GM12878 (cell line): ENCODE measurements around the gene ANKRD16. TPM values are rescaled to one million over a fixed set of nuclear protein-coding genes. Genes with fewer than 3 reads are reported as not detected.

Source experiments
- BRCA1 ChIP-seq: IDR thresholded peaks from 2 replicates; pipeline ENCODE4 v1.6.1; 2011; ENCODE audit warnings: low read depth, low read length, improper control_type of control experiment
- CBFB ChIP-seq: IDR thresholded peaks from 2 replicates; pipeline ENCODE4 v1.6.1; 2016; ENCODE audit warnings: antibody characterized with exemption, low read depth
- CBX5 ChIP-seq: sonication (generic); IDR thresholded peaks from 2 replicates; pipeline ENCODE4 v1.6.1; 2016; ENCODE audit warnings: low read depth, moderate library complexity, mild to moderate bottlenecking, inconsistent platforms
- CHD1 ChIP-seq: IDR thresholded peaks from 2 replicates; pipeline ENCODE4 v1.6.1; 2012; ENCODE audit warnings: low read depth, low read length, improper control_type of control experiment
- FOS ChIP-seq: IDR thresholded peaks from 3 replicates; pipeline ENCODE4 v1.6.1; 2011; ENCODE audit warnings: borderline replicate concordance; ENCODE audit not compliant: insufficient read length; ENCODE audit errors: extremely low read depth
- IKZF2 ChIP-seq, 2 experiments: fragments of 450-650 bp; IDR thresholded peaks; 2 replicates each; pipeline ENCODE4 v1.6.1; 2017; ENCODE audit warnings: mild to moderate bottlenecking in 2 of 2, moderate library complexity in 2 of 2
- NFIC ChIP-seq: IDR thresholded peaks from 2 replicates; pipeline ENCODE4 v1.6.1; 2012; ENCODE audit warnings: low read depth, mild to moderate bottlenecking, inconsistent platforms, low read length, moderate library complexity
- PAX8 ChIP-seq: fragments of 450-650 bp; IDR thresholded peaks from 2 replicates; pipeline ENCODE4 v1.6.1; 2017; ENCODE audit warnings: mild to moderate bottlenecking, moderate library complexity
- PKNOX1 ChIP-seq: fragments of 450-650 bp; IDR thresholded peaks from 2 replicates; pipeline ENCODE4 v1.6.1; 2016; ENCODE audit warnings: mild to moderate bottlenecking
- PML ChIP-seq: IDR thresholded peaks from 2 replicates; pipeline ENCODE4 v1.6.1; 2012; ENCODE audit warnings: low read length, inconsistent platforms
- POLR2A ChIP-seq: IDR thresholded peaks from 2 replicates; pipeline ENCODE4 v1.6.1; 2011; ENCODE audit warnings: low read depth, mild to moderate bottlenecking, low read length
- RAD51 ChIP-seq: fragments of 450-650 bp; IDR thresholded peaks from 2 replicates; pipeline ENCODE4 v1.6.1; 2016; ENCODE audit warnings: moderate library complexity, mild to moderate bottlenecking, inconsistent platforms
- RELA ChIP-seq: fragments of 450-650 bp; IDR thresholded peaks from 2 replicates; pipeline ENCODE4 v1.8.0; 2014; ENCODE audit warnings: borderline replicate concordance; ENCODE audit not compliant: partially characterized antibody
- SREBF1 ChIP-seq: IDR thresholded peaks from 2 replicates; pipeline ENCODE4 v1.6.1; 2012; ENCODE audit warnings: mild to moderate bottlenecking, low read length
- STAT1 ChIP-seq: fragments of 450-650 bp; conservative IDR thresholded peaks from 2 replicates; pipeline ENCODE4 v1.6.1; 2014; ENCODE audit warnings: antibody characterized with exemption, mild to moderate bottlenecking
- TAF1 ChIP-seq: IDR thresholded peaks from 2 replicates; pipeline ENCODE4 v1.6.1; 2011; ENCODE audit warnings: mild to moderate bottlenecking, low read depth, low read length, borderline replicate concordance
- YY1 ChIP-seq: IDR thresholded peaks from 2 replicates; pipeline ENCODE4 v1.6.1; 2011; ENCODE audit warnings: low read depth, mild to moderate bottlenecking, low read length
- ZBED1 ChIP-seq: IDR thresholded peaks from 2 replicates; pipeline ENCODE4 v1.6.1; 2016; ENCODE audit warnings: borderline replicate concordance
- ZNF384 ChIP-seq: IDR thresholded peaks from 2 replicates; pipeline ENCODE4 v1.6.1; 2012; ENCODE audit warnings: low read depth, mild to moderate bottlenecking, low read length, improper control_type of control experiment, borderline replicate concordance
- ZSCAN29 ChIP-seq: fragments of 450-650 bp; IDR thresholded peaks from 2 replicates; pipeline ENCODE4 v1.6.1; 2017; ENCODE audit warnings: mild to moderate bottlenecking, moderate library complexity
- ZZZ3 ChIP-seq: IDR thresholded peaks from 2 replicates; pipeline ENCODE4 v1.6.1; 2011; ENCODE audit warnings: low read depth; ENCODE audit not compliant: control insufficient read depth, insufficient read length
- polyA plus RNA-seq, 11 experiments: library from polyadenylated mRNA; depleted of rRNA in 4 of 11; unstranded in 6 of 11; stranded (reverse) in 5 of 11; fragments of >200 nt; fragmentation: Nextera tagmentation in 4 of 11; fragmentation: Illumina TruSeq in 1 of 11; extraction: Ambion mirVana in 4 of 11; extraction: Trizol in 1 of 11; gene quantifications; 1 replicate in 1 of 11; 2 replicates in 10 of 11; pipeline versions ENCODE4 v1.2.1 to v1.2.3, GENCODE V29; 2011 to 2016; ENCODE audit warnings: inconsistent platforms in 2 of 11, missing spikeins in 2 of 11, low read depth in 1 of 11
- total RNA-seq, 4 experiments: library from RNA; depleted of rRNA in 3 of 4; stranded (reverse); fragments of >200 nt in 3 of 4; fragmentation: Illumina TruSeq in 1 of 4; extraction: Trizol in 1 of 4; gene quantifications; 2 replicates each; pipeline versions ENCODE4 v1.2.1 to v1.2.3, GENCODE V29; 2013 to 2021
- TF ChIP-seq, protein P1 (sequence below): IDR thresholded peaks from 2 replicates; pipeline ENCODE4 v1.6.1; 2012; ENCODE audit warnings: low read depth, low read length, improper control_type of control experiment
- TF ChIP-seq, protein P2 (sequence below): fragments of 450-650 bp; IDR thresholded peaks from 2 replicates; pipeline ENCODE4 v1.6.1; 2017; ENCODE audit warnings: mild to moderate bottlenecking, low read depth, inconsistent platforms; ENCODE audit not compliant: poor library complexity, severe bottlenecking
- TF ChIP-seq, protein P3 (sequence below): fragments of 450-650 bp; IDR thresholded peaks from 2 replicates; pipeline ENCODE4 v1.6.1; 2017; ENCODE audit warnings: borderline replicate concordance
- TF ChIP-seq, protein P4 (sequence below): fragments of 150-350 bp; IDR thresholded peaks from 2 replicates; pipeline ENCODE4 v1.6.1; 2014; ENCODE audit warnings: mild to moderate bottlenecking, low read depth, low read length

The ANKRD16 gene
- total and polyA plus RNA-seq, 10 of the 15 experiments (the other 5 are each of a cell fraction or from before 2014, with no cell fraction given) = 0.57 to 13.6 (median 4.4) TPM

DNA sequence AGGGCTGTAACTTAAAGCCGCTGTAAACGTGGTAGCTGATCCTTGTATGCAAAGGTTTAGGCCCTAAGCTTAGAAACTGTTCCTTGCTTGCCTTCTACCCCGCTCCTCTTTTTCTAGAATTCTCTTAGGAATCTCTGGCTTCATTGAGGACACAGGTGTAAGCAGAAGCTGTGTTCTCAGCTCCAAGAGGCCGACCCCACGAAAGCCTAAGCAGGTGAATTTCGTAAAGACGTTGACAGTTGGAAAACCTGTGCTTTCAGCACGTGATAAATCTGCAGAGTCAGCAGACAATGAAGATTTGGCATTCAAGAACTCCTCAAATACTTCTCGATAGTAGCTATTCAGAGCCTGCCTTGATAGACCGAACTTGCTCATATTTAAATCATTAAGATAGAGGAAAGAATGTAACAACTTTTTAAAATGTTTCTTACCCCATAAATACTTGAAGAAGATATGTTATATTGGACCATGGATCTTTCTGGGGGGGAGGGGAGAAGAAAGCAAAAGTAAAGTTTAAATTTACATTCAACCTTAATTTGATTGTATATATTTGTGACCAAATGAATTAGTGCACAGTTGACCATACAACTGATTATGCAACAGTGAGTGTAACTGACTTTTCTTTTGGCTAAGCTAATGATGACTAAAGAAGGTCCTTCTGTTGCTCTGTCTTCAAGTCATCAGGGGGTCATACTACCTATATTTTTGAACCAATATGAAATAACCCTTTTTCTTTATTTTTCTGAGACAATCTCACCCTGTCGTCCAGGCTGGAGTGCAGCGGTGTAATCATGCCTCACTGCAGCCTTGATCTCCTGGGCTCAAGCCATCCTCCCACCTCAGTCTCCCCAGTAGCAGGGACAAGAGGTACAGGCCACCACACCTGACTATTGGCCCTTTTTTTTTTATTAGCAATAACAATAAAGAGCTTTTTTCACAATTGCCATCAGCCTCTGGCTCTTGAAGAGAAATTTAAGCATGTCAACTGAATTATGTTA is 75.3 kb downstream of the ANKRD16 start (continued):
- TF ChIP-seq, protein P1, sequence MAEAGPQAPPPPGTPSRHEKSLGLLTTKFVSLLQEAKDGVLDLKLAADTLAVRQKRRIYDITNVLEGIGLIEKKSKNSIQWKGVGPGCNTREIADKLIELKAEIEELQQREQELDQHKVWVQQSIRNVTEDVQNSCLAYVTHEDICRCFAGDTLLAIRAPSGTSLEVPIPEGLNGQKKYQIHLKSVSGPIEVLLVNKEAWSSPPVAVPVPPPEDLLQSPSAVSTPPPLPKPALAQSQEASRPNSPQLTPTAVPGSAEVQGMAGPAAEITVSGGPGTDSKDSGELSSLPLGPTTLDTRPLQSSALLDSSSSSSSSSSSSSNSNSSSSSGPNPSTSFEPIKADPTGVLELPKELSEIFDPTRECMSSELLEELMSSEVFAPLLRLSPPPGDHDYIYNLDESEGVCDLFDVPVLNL = no peak
- TF ChIP-seq ZSCAN29 = no peak
- no peak for TF ChIP-seq PKNOX1
- TF ChIP-seq TAF1 = no peak
- TF ChIP-seq PAX8 = no peak
- TF ChIP-seq ZNF384 = no peak
- TF ChIP-seq, protein P2, sequence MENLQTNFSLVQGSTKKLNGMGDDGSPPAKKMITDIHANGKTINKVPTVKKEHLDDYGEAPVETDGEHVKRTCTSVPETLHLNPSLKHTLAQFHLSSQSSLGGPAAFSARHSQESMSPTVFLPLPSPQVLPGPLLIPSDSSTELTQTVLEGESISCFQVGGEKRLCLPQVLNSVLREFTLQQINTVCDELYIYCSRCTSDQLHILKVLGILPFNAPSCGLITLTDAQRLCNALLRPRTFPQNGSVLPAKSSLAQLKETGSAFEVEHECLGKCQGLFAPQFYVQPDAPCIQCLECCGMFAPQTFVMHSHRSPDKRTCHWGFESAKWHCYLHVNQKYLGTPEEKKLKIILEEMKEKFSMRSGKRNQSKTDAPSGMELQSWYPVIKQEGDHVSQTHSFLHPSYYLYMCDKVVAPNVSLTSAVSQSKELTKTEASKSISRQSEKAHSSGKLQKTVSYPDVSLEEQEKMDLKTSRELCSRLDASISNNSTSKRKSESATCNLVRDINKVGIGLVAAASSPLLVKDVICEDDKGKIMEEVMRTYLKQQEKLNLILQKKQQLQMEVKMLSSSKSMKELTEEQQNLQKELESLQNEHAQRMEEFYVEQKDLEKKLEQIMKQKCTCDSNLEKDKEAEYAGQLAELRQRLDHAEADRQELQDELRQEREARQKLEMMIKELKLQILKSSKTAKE = peak; percentile 31
- 0 out of 2 replicates have a peak, but pooled peaks have one; percentile 30 for TF ChIP-seq NFIC
- 0 out of 2 replicates have a peak, but pooled peaks have one; percentile 3 for TF ChIP-seq PML
- no peak for TF ChIP-seq CHD1
- peak; percentile 46; the same call in 1 of the 2 replicates for TF ChIP-seq RAD51
- TF ChIP-seq ZBED1 = no peak
- TF ChIP-seq STAT1 = no peak
- TF ChIP-seq BRCA1 = no peak
- TF ChIP-seq CBFB = no peak
- no peak for TF ChIP-seq SREBF1
- TF ChIP-seq, protein P3, sequence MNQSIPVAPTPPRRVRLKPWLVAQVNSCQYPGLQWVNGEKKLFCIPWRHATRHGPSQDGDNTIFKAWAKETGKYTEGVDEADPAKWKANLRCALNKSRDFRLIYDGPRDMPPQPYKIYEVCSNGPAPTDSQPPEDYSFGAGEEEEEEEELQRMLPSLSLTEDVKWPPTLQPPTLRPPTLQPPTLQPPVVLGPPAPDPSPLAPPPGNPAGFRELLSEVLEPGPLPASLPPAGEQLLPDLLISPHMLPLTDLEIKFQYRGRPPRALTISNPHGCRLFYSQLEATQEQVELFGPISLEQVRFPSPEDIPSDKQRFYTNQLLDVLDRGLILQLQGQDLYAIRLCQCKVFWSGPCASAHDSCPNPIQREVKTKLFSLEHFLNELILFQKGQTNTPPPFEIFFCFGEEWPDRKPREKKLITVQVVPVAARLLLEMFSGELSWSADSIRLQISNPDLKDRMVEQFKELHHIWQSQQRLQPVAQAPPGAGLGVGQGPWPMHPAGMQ = no peak
- TF ChIP-seq POLR2A = no peak
- no peak for TF ChIP-seq FOS
- TF ChIP-seq RELA = no peak
- TF ChIP-seq, protein P4, sequence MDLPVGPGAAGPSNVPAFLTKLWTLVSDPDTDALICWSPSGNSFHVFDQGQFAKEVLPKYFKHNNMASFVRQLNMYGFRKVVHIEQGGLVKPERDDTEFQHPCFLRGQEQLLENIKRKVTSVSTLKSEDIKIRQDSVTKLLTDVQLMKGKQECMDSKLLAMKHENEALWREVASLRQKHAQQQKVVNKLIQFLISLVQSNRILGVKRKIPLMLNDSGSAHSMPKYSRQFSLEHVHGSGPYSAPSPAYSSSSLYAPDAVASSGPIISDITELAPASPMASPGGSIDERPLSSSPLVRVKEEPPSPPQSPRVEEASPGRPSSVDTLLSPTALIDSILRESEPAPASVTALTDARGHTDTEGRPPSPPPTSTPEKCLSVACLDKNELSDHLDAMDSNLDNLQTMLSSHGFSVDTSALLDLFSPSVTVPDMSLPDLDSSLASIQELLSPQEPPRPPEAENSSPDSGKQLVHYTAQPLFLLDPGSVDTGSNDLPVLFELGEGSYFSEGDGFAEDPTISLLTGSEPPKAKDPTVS = no peak
- peak in 1 of 2 experiments; percentile 61; a peak in 2 of 4 replicates for TF ChIP-seq IKZF2 (IDR thresholded peaks at IDR 0.05)
- no peak for TF ChIP-seq CBX5
- TF ChIP-seq YY1 = no peak
- no peak for TF ChIP-seq ZZZ3
